Lower leg skin (tissue), 4 donors: ENCODE data around the gene KRT86. TPM values are rescaled to one million over a fixed set of nuclear protein-coding genes. Genes with fewer than 3 reads are reported as not detected.

Experiments
- DNase-seq, 2 donors: peaks; one replicate each; pipeline ENCODE4 v3.0.0-alpha.2; 2019; ENCODE audit warnings: low spot score in 2 of 2
- H3K4me3 ChIP-seq: fragments of 200-600 bp; sonication (generic); 2 replicates; pipeline ENCODE4 v1.5.1; 2017; ENCODE audit warnings: mild to moderate bottlenecking, low read depth; ENCODE audit not compliant: poor library complexity, severe bottlenecking
- POLR2A ChIP-seq, 2 donors: fragments of 450-650 bp; IDR thresholded peaks; one replicate each; pipeline ENCODE4 v1.6.1; 2016 to 2017; ENCODE audit warnings: antibody characterized with exemption in 2 of 2, mild to moderate bottlenecking in 1 of 2, moderate library complexity in 1 of 2
- WGBS, 2 donors: methylation state at CpG; one replicate each; pipeline ENCODE4 v1.1.5; 2018; 5-methylcytosine and 5-hydroxymethylcytosine counted together
- intact Hi-C: fragments of 100-400 bp; cut with DNase I; formaldehyde crosslinking; loops from one replicate; pipeline ENCODE4 v1.15.0; 2023; ENCODE audit warnings: low total_unique reads
- total RNA-seq, 4 donors: library from RNA; depleted of rRNA; stranded (reverse); fragments of >200 nt; gene quantifications; one replicate each; pipeline ENCODE4 v1.1.0, GENCODE V29; 2016
- TF ChIP-seq, protein P1 (sequence below), 3 donors: fragments of 450-650 bp; IDR thresholded peaks; one replicate each; pipeline ENCODE4 v1.5.1; 2016; ENCODE audit warnings: antibody characterized with exemption in 3 of 3, mild to moderate bottlenecking in 3 of 3, moderate library complexity in 2 of 3

The KRT86 gene
- total RNA-seq, 4 donors from 2014 or later: 0.86 to 298 (median 10.0) TPM; not detected in 1

DNA sequence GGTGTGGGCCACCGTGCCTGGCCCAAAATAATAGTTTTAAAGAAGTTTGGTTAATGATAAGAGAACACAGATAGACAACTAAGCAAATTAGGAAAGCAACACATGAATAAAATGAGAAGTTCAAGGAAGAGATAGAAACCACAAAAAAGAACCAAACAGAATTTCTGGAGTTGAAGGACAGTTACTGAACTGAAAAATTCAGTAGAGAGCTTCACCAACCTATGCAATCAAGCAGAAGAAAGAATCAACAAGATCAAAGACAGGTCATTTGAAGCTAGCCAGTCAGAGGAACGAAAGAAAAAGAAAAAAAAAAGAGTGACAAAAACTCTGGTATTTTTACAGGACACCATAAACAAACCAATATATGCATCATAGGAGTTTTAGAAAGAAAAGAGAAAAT lies 62.2 kb downstream of the KRT86 start:
- intact Hi-C loops: no loop called here
- 84 to 87% methylated on average over 2 of the region's 2 CpGs for WGBS, 2 donors
- DNase-seq: no peak
- H3K4me3 ChIP-seq: no peak overlapping the region
- no peak for TF ChIP-seq POLR2A (IDR thresholded peaks at IDR 0.05)
- TF ChIP-seq, protein P1, sequence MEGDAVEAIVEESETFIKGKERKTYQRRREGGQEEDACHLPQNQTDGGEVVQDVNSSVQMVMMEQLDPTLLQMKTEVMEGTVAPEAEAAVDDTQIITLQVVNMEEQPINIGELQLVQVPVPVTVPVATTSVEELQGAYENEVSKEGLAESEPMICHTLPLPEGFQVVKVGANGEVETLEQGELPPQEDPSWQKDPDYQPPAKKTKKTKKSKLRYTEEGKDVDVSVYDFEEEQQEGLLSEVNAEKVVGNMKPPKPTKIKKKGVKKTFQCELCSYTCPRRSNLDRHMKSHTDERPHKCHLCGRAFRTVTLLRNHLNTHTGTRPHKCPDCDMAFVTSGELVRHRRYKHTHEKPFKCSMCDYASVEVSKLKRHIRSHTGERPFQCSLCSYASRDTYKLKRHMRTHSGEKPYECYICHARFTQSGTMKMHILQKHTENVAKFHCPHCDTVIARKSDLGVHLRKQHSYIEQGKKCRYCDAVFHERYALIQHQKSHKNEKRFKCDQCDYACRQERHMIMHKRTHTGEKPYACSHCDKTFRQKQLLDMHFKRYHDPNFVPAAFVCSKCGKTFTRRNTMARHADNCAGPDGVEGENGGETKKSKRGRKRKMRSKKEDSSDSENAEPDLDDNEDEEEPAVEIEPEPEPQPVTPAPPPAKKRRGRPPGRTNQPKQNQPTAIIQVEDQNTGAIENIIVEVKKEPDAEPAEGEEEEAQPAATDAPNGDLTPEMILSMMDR (IDR thresholded peaks at IDR 0.05): no peak

GRCh38 chr12:52337054-52337453 lies 62.6 kb downstream of the KRT86 start:
- intact Hi-C loops: no loop called here
- TF ChIP-seq, protein P1 (IDR thresholded peaks at IDR 0.05): no peak
- TF ChIP-seq POLR2A (IDR thresholded peaks at IDR 0.05): no peak
- H3K4me3 ChIP-seq: no peak overlapping the region
- no peak for DNase-seq
- 39 to 47% methylated on average over 1 of the region's 1 CpG for WGBS, 2 donors

GRCh38 chr12:52338241-52338960 lies 64.0 kb downstream of the KRT86 start:
- 48 to 57% methylated on average over 10 of the region's 10 CpGs for WGBS, 2 donors
- TF ChIP-seq, protein P1 (IDR thresholded peaks at IDR 0.05): no peak
- no peak for TF ChIP-seq POLR2A (IDR thresholded peaks at IDR 0.05)
- intact Hi-C loops: no loop called here
- DNase-seq: no peak
- no peak overlapping the region for H3K4me3 ChIP-seq

- TF ChIP-seq, protein P1 (IDR thresholded peaks at IDR 0.05): no peak
- TF ChIP-seq POLR2A (IDR thresholded peaks at IDR 0.05): no peak
- no peak overlapping the region for H3K4me3 ChIP-seq
- WGBS, 2 donors: 89 to 97% methylated on average over 8 to 14 of the region's 14 CpGs
- no peak for DNase-seq
- intact Hi-C loops: no loop called here
Observed at GRCh38 chr12:52341066-52341580, 66.7 kb downstream of the KRT86 start.

DNA sequence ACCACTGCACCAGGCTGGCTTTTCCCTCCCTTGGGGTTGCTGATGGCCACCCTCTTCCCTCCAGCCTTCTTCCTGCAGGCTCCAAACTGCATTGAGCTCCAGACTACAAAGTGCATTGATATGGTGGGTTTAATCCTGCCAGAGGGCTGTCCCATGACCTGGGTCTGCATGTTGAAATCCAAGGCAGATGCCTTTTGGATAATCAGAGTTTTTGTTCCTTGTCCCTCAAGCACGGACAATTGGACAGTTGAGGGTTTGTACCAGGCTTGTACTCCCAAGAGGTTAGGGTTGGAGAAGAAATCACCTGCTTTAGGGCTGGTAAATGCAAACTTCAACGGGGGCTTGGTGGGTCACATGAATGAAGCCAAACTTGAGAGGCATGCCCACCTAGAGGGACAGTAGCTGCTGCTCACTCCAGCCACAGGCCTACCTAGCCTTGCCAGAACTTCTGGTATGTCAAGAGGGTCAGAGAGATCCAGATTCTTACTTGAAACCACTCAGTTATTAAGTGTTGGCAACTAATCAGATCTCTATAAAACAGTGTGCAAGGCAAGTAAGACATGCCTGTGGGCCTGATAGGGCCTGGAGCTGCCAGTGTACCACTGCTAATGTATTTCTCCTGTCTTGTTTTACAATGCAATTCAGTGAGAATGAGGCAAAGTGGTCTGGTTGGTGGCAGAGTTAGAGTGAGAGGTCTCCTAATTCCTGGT lies 68.5 kb downstream of the KRT86 start:
- no peak for TF ChIP-seq POLR2A (IDR thresholded peaks at IDR 0.05)
- TF ChIP-seq, protein P1 (IDR thresholded peaks at IDR 0.05): no peak
- DNase-seq: no peak
- intact Hi-C loops: no loop called here
- H3K4me3 ChIP-seq: no peak overlapping the region
- 91 to 94% methylated on average over 2 of the region's 2 CpGs for WGBS, 2 donors
